Stimulated activated effector memory CD8-positive, alpha-beta T cell treated with anti-CD3 and anti-CD28 coated beads, Interleukin-12 subunit alpha, Interleukin-12 subunit beta, amount 100 ng/mL, for 72 hours (primary cell): Measurements from ENCODE around the gene KLHDC3.

ENCODE experiments used
- ATAC-seq: fragments of 150-1000 bp; cut with Tn5 transposase; 2 replicates; pipeline ENCODE4 v1.10.0; 2021
- DNase-seq, 2 donors: peaks; one replicate each; pipeline ENCODE4 v3.0.0; 2021 to 2022; ENCODE audit warnings: low spot score in 2 of 2
- H3K27ac Mint-ChIP-seq: one replicate; pipeline ENCODE4 v1.8.0; 2022; ENCODE audit warnings: mild to moderate bottlenecking, mixed read lengths
- H3K36me3 Mint-ChIP-seq: one replicate; pipeline ENCODE4 v1.8.0; 2022; ENCODE audit warnings: mild to moderate bottlenecking, mixed read lengths
- H3K4me1 Mint-ChIP-seq: one replicate; pipeline ENCODE4 v1.8.0; 2022; ENCODE audit warnings: mixed read lengths
- H3K4me3 Mint-ChIP-seq: one replicate; pipeline ENCODE4 v1.8.0; 2022; ENCODE audit warnings: mild to moderate bottlenecking, mixed read lengths
- H3K9me3 Mint-ChIP-seq: one replicate; pipeline ENCODE4 v1.8.0; 2022; ENCODE audit warnings: mixed read lengths

KLHDC3 gene

DNA sequence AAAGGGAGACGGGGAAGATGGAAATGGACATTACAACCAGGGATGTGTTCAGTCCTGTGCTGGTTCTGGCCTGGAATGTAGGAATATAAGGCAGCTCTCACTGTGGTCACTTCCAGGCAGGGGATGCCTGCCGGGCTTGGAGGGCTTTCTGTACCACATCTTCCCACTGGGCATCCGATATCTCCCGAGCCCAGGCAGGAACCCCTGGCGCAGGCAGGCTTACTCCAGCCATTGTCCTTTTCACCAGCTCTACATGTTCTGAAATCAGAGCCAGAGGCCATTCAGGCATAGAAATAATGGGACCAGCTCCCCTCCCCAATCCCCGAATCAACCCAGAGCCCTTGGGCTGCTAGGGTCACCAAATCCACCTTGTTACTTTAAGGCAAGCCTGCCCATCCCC is 1.7 kb upstream of the KLHDC3 start:
- no peak for ATAC-seq
- peaks cover 81% of the 10 kb centered on the region for H3K36me3 Mint-ChIP-seq
- H3K4me3 Mint-ChIP-seq = peak overlapping the region; percentile 99
- peak overlapping the region; percentile 98 for H3K27ac Mint-ChIP-seq
- peaks cover 53% of the 10 kb centered on the region for H3K4me1 Mint-ChIP-seq
- H3K9me3 Mint-ChIP-seq = no peaks in the 10 kb centered on the region
- no peak for DNase-seq

GRCh38 chr6:43013097-43013842 is 779 bp upstream of the KLHDC3 start:
- Mint-ChIP-seq H3K36me3 (peaks cover 83% of the 10 kb centered on the region), H3K4me3 (peak overlapping the region; percentile 99), H3K27ac (peak overlapping the region; percentile 98), H3K9me3 (no peaks in the 10 kb centered on the region), H3K4me1 (peaks cover 62% of the 10 kb centered on the region)
- no peak for DNase-seq
- peak; percentile 48 for ATAC-seq

DNA sequence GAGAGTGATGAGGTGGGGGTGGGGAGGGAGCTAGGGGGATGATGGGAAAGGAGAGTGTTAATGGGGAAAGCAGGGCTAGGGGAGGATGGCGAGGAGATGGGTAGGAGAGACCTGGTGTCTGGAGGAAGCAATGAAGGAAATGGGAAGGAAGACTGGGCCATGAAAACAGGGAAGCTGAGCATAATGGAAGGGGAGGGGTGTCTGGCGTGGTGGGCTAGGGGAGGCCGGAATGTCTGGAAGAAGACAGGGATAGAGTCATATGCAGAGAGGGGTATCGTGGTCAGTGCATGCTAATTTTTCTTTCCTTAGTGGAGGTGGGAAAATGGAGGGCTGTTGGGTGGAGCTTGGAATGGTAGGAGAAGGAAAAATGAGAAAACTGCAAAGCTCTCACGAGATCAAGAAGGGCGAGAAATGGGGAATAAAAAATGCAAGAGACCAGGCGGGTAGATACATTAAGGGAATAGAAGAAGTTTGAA is 423 bp downstream of the KLHDC3 start:
- Mint-ChIP-seq H3K27ac (peak overlapping the region; percentile 98), H3K4me3 (peak overlapping the region; percentile 99), H3K36me3 (peaks cover 84% of the 10 kb centered on the region), H3K4me1 (peaks cover 62% of the 10 kb centered on the region), H3K9me3 (no peaks in the 10 kb centered on the region)
- ATAC-seq (no peak), DNase-seq (no peak)

GRCh38 chr6:43016176-43016942 is 2.3 kb downstream of the KLHDC3 start:
- peaks cover 80% of the 10 kb centered on the region for H3K36me3 Mint-ChIP-seq
- peaks cover 69% of the 10 kb centered on the region for H3K4me1 Mint-ChIP-seq
- ATAC-seq (no peak), DNase-seq (no peak)
- H3K4me3 Mint-ChIP-seq = peak overlapping the region; percentile 39
- H3K9me3 Mint-ChIP-seq = no peaks in the 10 kb centered on the region
- peak overlapping the region; percentile 80 for H3K27ac Mint-ChIP-seq

DNA sequence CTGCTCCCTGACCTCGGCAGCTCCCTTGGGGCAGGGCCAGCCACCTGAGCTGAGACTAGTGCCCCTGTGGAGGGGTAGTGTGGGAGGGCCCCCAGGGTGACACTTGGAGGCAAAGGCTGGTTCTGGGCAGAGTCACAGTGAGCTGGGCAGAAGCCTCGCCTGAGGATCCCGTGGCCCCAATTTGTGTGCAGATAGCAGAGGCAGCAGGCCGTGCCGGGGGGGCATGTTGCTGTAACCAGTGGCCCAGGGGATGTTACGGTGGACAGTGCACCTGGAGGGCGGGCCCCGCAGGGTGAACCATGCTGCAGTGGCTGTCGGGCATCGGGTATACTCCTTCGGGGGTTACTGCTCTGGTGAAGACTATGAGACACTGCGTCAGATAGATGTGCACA is 2.9 kb downstream of the KLHDC3 start:
- H3K36me3 Mint-ChIP-seq = peaks cover 80% of the 10 kb centered on the region
- no peak overlapping the region for H3K4me3 Mint-ChIP-seq
- DNase-seq (no peak), ATAC-seq (no peak)
- H3K27ac Mint-ChIP-seq = peak overlapping the region; percentile 80
- H3K9me3 Mint-ChIP-seq = no peaks in the 10 kb centered on the region
- H3K4me1 Mint-ChIP-seq = peaks cover 64% of the 10 kb centered on the region

- Mint-ChIP-seq H3K4me1 (peaks cover 49% of the 10 kb centered on the region), H3K9me3 (no peaks in the 10 kb centered on the region), H3K4me3 (no peak overlapping the region), H3K36me3 (peaks cover 76% of the 10 kb centered on the region), H3K27ac (no peak overlapping the region)
- ATAC-seq = no peak
- no peak for DNase-seq
These were observed 5.1 kb downstream of the KLHDC3 start for GRCh38 chr6:43019152-43019551.

DNA sequence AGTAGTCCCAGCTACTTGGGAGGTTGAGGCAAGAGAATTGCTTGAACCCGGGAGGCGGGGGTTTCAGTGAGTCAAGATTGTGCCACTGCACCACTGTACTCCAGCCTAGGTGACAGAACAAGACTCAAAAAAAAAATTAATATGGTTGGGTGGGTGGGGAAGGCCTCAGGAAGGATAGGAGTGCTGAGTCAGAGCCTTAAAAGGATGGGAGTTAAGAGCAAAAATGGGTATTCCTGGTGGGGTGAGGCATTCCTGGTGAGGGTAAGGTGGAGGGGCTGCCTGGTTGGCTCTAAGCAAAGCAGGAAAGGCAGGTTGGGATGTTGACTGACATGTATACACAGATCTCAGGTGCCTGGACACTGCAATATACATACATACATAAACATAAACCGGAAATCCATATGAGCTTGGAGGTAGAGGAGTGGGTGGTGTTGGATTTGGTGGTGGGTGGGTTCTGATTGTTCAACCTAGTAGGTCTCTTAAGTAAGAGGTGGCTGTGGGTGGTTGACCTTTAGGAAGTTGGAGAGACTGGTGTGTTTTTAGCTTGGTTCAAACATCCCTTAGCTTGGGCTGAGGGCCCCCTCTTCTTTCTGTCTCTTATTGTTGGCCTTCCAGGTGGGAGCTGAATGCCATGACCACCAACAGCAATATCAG is 6.1 kb downstream of the KLHDC3 start:
- no peak for DNase-seq
- H3K27ac Mint-ChIP-seq = peak overlapping the region; percentile 53
- H3K9me3 Mint-ChIP-seq = no peaks in the 10 kb centered on the region
- ATAC-seq = no peak
- peak overlapping the region; percentile 88 for H3K4me3 Mint-ChIP-seq
- H3K4me1 Mint-ChIP-seq = peaks cover 49% of the 10 kb centered on the region
- peaks cover 86% of the 10 kb centered on the region for H3K36me3 Mint-ChIP-seq

- Mint-ChIP-seq H3K4me1 (peaks cover 48% of the 10 kb centered on the region), H3K27ac (peak overlapping the region; percentile 90), H3K9me3 (no peaks in the 10 kb centered on the region), H3K4me3 (peak overlapping the region; percentile 88), H3K36me3 (peaks cover 91% of the 10 kb centered on the region)
- ATAC-seq (no peak), DNase-seq (no peak)
These were observed 6.8 kb downstream of the KLHDC3 start for GRCh38 chr6:43020847-43021246.

DNA sequence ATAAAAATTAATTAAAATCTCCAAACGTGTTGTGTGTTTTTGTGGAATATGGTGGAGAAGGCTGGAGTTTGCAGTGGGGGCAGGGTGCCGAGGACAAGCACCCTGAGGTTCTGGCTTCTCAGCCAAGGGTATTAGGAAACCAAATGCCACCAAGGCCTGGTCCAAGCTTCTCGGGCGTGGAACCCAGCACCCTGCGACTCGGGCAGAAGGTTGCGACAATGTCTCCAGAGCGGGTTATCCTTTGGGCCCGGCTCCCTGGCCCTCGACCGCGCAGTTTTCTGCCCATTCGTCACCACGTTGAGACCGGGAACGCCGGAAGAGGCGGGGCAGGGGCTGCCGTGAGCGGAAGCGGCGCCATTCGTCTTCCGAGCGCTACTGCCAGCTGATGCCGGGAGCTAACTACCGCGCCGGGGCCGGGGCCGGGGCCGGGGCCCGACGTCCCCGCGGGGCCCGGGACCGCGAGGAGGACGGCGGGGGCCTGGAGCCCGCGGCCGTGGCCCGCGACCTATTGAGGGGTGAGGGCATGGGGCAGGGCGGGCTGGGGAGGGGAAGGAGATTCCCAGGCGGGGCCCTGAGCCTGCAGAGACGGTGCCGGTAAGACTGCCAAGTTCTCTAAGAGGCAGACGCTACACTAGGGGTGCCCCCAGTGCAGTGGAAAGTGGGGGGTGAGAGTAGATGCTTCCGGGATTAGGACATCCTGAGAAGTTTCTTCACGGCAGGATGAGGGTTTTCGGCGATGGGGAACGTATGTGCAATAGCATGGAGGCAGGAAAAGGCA is 7.4 kb downstream of the KLHDC3 start, which contains the start of gene RRP36:
Gene RRP36 (plus strand): TSS at position 354 of the 778 bp plus-strand sequence. CDS start 32 bp downstream, at position 386.
- Mint-ChIP-seq H3K27ac (peak within 1 kb of the TSS; percentile 90), H3K4me3 (peak within 1 kb of the TSS; percentile 88), H3K4me1 (peaks cover 42% of the 10 kb centered on the region), H3K9me3 (no peaks in the 10 kb centered on the region), H3K36me3 (peaks cover 92% of the 10 kb centered on the region)
- peak; percentile 46 to 79 for DNase-seq
- peak; percentile 87 for ATAC-seq

GRCh38 chr6:43024436-43024835 is 10.4 kb downstream of the KLHDC3 start:
- no peak for DNase-seq
- peaks cover 24% of the 10 kb centered on the region for H3K4me1 Mint-ChIP-seq
- peak overlapping the region; percentile 73 for H3K27ac Mint-ChIP-seq
- H3K4me3 Mint-ChIP-seq = peak overlapping the region; percentile 1
- ATAC-seq = peak; percentile 38
- H3K36me3 Mint-ChIP-seq = peaks cover 92% of the 10 kb centered on the region
- H3K9me3 Mint-ChIP-seq = no peaks in the 10 kb centered on the region

DNA sequence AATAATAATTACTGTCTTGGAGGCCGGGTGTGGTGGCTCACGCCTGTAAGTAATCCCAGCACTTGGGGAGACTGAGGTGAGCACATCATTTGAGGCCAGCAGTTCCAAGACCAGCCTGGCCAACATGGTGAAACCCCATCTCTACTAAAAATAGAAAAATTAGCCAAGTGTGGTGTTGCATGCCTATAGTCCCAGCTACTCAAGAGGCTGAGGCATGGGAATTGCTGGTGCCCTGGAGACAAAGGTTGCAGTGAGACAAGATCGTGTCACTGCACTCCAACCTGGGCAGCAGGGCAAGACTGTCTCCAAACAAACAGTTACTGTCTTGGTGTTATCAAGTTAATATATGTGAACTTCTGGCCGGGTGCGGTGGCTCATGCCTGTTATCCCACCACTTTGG is 12.3 kb downstream of the KLHDC3 start:
- no peak overlapping the region for H3K27ac Mint-ChIP-seq
- no peaks in the 10 kb centered on the region for H3K9me3 Mint-ChIP-seq
- H3K4me3 Mint-ChIP-seq = no peak overlapping the region
- DNase-seq = no peak
- H3K36me3 Mint-ChIP-seq = peaks cover 96% of the 10 kb centered on the region
- peaks cover 15% of the 10 kb centered on the region for H3K4me1 Mint-ChIP-seq
- ATAC-seq = no peak

GRCh38 chr6:43029120-43029519 is 15.1 kb downstream of the KLHDC3 start:
- H3K4me1 Mint-ChIP-seq = peaks cover 9% of the 10 kb centered on the region
- DNase-seq (no peak), ATAC-seq (no peak)
- H3K27ac Mint-ChIP-seq = no peak overlapping the region
- H3K36me3 Mint-ChIP-seq = peaks cover 100% of the 10 kb centered on the region
- no peaks in the 10 kb centered on the region for H3K9me3 Mint-ChIP-seq
- H3K4me3 Mint-ChIP-seq = no peak overlapping the region

DNA sequence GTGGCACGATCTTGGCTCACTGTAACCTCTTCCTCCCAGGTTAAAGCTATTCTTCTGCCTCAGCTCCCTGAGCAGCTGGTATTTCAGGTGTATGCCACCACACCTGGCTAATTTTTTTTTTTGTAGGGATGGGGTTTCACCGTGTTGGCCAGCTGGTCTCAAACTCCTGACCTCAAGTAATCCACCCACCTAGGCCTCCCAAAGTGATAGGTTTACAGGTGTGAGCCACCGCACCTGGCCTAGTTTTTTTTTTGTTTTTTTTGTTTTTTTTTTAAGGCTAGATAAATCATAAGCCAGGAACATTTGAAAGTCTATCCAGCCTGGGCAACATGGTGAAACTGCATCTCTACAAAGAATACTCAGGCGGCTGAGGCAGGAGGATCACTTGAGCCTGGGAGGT is 18.3 kb downstream of the KLHDC3 start:
- Mint-ChIP-seq H3K9me3 (no peaks in the 10 kb centered on the region), H3K36me3 (peaks cover 100% of the 10 kb centered on the region), H3K4me1 (no peaks in the 10 kb centered on the region), H3K4me3 (no peak overlapping the region), H3K27ac (no peak overlapping the region)
- ATAC-seq = no peak
- no peak for DNase-seq

DNA sequence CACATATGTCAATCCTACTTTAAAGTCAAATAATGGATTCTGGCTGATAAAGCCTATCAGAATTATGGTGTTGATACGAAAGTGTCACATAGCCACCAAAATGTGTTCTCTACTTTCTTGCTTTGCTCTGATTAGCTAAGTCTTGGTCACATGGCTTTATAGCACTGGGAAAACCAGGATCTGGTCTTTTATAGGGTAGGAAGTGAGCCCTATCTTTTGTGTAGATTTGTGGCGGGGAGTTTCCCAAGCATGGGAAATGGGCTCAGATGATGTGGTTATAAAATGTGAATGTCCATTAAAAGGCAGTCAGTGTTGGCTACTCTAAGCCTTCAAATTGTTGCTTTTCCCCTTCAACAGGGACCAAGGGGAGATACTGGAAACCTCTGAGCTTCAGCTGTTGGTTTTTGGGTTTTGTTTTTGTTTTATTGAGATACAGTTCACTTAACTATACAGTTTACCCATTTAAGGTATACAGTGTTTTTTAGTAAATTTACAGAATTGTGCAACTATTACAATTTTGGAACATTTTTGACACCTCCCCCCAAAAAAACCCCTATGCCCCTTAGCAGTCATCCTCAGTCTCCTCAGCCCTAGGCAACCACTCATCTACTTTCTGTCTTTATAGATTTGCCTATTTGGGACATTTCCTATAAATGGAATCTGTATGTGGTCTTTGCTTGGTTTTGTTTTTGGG is 19.6 kb downstream of the KLHDC3 start:
- H3K4me3 Mint-ChIP-seq = no peak overlapping the region
- H3K36me3 Mint-ChIP-seq = peaks cover 96% of the 10 kb centered on the region
- H3K27ac Mint-ChIP-seq = peak overlapping the region; percentile 67
- no peak for ATAC-seq
- H3K9me3 Mint-ChIP-seq = no peaks in the 10 kb centered on the region
- DNase-seq = no peak
- no peaks in the 10 kb centered on the region for H3K4me1 Mint-ChIP-seq
